HG02763 (cell line): ENCODE data around the gene ADAMTS18.

Source experiments
- ATAC-seq: cut with Tn5 transposase; IDR thresholded peaks from one replicate; pipeline ENCODE4 v1.9.1; 2021; ENCODE audit warnings: mild to moderate bottlenecking, moderate library complexity; ENCODE audit not compliant: unreplicated experiment

Gene ADAMTS18

DNA sequence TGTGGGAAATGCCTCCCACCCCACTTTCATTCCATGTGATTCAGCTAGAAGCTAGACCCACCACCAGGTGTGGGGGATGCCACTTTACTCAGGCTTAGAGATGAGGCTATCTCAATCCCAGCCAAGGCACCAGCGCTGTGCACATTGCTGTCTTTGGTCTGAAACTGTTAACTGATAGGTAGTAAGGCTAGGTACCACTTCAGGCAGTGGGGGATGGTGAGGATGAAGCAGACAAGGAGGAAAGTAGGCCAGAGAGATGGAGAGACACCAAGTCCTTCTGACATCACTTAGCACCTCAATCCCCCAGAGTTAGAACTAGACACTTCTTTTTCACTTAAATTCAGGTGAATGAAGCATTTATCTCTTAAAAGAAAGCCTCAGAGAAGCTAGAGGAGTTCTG is 35.8 kb downstream of the ADAMTS18 start:
- ATAC-seq = no peak

GRCh38 chr16:77398495-77398894 is 36.3 kb downstream of the ADAMTS18 start:
- ATAC-seq = no peak

DNA sequence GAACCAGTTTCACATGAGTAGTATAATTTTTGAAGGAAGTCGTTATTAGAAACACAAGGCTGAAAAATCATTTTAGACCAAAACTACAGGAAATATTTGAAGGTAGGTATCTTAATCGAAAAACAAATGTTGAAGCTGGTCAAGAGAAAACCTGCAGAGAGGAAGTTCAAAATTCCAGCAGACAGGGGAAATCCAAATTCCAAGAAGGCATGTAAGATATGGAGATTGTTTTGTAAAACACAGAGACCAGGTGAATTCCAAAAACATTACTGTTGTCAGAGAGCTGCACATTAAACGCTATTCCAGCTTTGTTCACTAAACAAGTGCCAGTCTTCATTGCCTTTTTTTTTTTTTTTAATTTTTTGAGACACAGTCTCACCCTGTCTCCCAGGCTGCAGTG is 38.4 kb downstream of the ADAMTS18 start:
- no peak for ATAC-seq

DNA sequence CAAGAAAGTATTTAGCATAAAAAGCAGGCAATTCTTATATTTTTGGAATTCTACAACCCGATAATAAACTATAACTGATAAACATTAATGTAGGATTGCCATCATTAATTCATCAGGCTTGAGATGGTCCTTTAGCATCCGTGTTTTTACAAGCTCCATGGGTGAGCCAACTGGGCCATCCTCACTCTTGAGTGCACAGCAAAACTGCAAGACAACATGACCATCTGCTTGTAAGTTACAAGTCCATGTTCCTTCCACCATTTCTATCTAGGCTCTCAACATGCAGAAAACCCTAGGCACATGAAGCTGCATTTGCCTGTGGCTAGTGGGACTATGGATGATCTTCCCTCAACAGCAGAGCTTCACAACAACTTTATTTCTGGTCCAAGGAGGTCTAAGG is 40.1 kb downstream of the ADAMTS18 start:
- no peak for ATAC-seq

DNA sequence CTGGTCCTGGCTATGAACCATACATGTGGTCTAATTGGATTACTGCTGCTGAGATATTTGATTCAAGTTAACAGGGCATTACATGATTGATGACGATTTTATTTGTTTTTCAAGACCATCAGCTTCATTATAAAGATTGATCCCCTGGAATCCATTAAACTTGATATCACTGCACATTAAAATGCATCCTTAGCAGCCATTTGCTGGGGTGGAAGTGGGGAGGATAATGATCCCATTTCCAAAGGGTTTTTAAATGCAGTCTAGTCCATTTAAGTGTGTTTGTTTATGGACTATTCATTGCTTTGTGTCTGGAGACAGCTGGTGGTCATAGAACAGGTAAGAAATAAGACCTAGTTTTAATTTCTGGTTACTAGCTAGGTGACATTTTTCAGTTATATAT is 40.9 kb downstream of the ADAMTS18 start:
- no peak for ATAC-seq

GRCh38 chr16:77387815-77388209 is 47.0 kb downstream of the ADAMTS18 start:
- no peak for ATAC-seq

DNA sequence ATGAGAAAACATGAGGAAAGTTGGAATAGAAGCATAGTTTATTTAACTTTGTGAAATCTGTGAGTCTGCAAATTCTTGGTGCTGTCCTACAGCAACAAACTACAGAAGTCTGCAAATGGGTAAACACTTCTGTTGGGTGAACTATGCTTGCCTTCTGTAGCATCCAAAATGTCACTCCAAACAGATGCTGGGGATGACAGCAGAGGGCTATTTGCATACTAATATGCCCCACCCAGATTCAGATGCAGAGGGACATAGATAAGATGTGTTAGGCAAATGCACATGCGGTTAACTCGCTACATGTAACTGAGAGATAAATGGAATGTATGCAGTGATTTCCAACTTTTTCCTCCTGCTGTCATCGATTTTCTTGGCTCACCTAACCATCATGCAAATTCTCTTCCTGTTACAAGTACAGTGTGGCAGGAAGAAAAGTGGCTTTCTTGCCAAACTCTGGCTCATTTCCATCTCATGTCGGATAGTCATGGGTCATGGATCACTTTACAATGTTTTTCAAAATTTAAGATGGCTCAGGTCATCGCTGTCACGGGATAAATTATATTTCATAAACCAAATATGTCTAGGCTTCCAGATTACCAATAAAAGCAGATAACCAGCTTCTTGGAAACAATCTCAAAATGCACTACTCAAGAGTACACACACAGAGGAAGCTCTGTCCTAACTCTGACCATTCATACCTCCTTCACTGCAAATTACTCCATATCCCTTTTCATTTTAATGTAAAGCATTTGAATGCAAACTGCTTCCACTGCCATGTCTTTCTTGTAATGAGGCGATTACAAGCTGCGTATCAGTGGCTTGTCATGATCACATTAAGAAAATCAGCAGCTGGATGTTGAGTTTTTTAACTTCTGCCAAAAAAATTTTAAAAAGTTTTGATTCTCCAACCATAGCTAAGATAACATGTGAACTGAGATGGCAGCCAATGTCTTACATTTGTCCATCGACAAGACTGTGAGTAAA is 47.7 kb downstream of the ADAMTS18 start:
- ATAC-seq = no peak

DNA sequence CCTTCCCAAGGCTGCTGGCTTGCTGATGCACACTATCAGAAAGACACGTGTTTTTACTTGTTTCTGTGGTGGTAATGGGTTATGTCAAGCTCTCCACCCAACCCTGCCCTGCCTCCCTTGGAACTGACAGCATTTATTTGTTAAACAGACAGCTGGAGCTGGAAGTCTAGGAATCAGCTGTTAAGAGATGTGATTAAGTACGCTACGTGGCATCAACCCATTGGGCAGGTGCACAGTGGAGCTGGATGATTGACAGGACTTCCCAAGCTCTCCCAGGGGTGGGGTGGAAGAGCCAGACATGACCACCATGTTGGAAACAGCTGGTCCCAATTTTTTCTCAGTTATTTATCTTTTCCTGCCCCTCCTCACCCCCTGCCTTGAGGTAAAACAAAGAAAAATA is 49.4 kb downstream of the ADAMTS18 start:
- ATAC-seq = no peak

DNA sequence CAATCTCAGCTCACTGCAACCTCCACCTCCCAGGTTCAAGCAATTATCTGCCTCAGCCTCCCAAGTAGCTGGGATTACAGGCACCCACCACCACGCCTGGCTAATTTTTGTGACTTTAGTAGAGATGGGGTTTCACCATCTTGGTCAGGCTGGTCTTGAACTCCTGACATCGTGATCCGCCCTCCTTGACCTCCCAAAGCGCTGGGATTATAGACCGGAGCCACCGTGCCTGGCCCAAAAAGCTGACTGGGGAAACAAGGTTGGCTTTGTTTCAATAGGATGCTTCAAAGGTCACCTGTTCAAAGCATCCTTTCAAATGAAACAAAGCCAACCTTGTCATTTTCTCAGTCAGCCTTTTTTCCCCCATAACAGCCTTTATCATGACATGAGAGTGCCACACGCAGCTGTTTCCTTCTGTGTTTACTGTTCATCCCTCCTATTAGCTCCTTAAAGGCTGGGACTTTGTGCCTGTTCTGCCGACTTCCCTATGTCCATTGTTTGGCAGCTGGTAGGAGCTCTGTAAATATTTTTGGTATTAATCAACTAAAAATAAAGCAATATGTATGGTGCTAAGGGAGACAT is 51.1 kb downstream of the ADAMTS18 start:
- no peak for ATAC-seq

- ATAC-seq = no peak
Measured at GRCh38 chr16:77376358-77376757, 58.5 kb downstream of the ADAMTS18 start.

- no peak for ATAC-seq
Measured at GRCh38 chr16:77375396-77375795, 59.4 kb downstream of the ADAMTS18 start.

DNA sequence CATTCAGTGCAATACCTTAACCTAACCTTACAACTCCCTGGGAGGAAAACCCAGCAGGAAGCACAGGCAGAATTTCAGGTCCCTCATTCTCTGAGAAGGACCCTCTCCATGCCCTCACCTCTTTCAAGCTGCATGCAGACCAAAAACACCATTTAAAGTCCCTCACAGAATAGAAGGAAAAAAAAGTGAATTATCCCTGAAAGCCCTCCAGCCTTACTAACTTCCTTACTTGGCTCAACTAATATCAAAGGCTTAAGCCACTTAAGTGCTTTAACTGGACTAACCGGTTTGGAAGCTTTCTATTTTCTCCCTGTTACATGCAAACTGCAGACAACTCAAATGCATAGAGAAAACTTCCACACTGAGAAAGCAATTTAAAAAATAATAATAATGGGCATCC is 60.5 kb downstream of the ADAMTS18 start:
- ATAC-seq = no peak

- ATAC-seq = no peak
Measured at GRCh38 chr16:77373726-77374125, 61.1 kb downstream of the ADAMTS18 start.

DNA sequence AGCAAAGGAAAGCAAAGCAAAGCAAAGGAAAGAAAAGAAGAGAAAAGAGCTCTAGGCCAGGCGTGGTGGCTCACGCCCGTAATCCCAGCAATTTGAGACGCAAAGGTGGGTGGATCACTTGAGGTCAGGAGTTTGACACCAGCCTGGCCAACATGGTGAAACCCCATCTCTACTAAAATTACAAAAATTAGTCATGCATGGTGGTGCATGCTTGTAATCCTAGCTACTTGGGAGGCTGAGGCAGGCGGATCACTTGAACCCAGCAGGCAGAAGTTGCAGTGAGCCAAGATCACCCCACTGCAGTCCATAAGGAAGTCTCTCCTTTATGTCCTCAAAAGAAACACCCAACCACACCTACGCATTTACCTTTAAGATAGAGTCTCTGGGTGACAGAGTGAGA is 70.1 kb downstream of the ADAMTS18 start:
- no peak for ATAC-seq

- no peak for ATAC-seq
Measured at GRCh38 chr16:77359065-77359502, 75.8 kb downstream of the ADAMTS18 start.

- no peak for ATAC-seq
Measured at GRCh38 chr16:77353587-77354263, 81.1 kb downstream of the ADAMTS18 start.

- ATAC-seq = no peak
Measured at GRCh38 chr16:77344341-77344740, 90.5 kb downstream of the ADAMTS18 start.

- no peak for ATAC-seq
Measured at GRCh38 chr16:77336637-77337036, 98.2 kb downstream of the ADAMTS18 start.

DNA sequence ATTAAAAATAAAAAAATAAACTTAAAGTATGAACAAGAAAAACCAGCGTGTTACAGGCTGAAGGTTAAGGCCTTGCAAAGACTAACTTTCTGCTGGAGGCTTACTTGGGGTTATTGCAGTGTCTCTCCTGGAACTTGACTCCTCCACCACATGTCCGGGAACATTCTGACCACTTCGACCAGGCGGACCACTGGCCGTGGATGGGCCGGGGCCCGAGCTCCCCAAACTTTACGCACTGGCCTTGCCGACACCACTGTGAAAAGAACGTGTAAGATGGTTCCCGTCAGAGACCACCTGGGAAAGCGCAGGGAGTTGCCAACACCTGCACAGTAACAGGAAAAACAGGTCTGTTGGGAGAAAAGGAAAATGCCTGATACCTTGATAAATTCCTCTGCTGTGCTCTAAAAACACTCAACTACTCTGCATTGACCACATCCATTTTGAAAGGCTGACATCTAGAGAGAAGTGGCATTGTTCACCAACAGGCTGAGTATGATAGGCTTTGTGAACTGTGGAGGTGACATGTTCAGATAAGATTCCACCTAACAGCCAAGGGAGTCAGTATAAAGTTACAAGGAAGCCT is 99.1 kb downstream of the ADAMTS18 start:
- ATAC-seq = no peak

- no peak for ATAC-seq
Measured at GRCh38 chr16:77332792-77333191, 102.0 kb downstream of the ADAMTS18 start.
